ENCODE data around the gene SPATA20. TPM values are rescaled to one million over a fixed set of nuclear protein-coding genes. Genes with fewer than 3 reads are reported as not detected.

The SPATA20 gene
- total RNA-seq, result 10 to 100 TPM in 6 of 8 experiments, 1 to 10 TPM in 2; 5.4 to 64.4 (median 25.4) TPM

- H3K4me1 ChIP-seq (replicated peaks in 1 of 2), result peaks cover 19 to 25% of the 10 kb centered on the region in 2 donors
- in situ Hi-C loops (cut with MboI; ENCODE audit: low pct_unique_long_range_greater_than_20kb in 2 of 9, low sequenced_read_pairs in 9 of 9, unreplicated experiment in 9 of 9), result loop anchor here in 5 of 9 experiments (10.0 to 25.0 kb wide), 4 partner anchors 138 to 298 kb away; partner anchors contain the start of gene WFIKKN2 (in 2 of the 5)
- peak within 1 kb of the TSS; percentile 24 to 52 (median 38) for H3K4me3 ChIP-seq
- WGBS, 10 experiments, result 1 to 20% methylated on average over 5 to 23 of the region's 42 CpGs; no CpG with 5 or more reads in 8 of the 10 experiments
- ATAC-seq (replicated peaks in 6 of 8), result peak; percentile 77 to 89 (median 80)
- peak within 1 kb of the TSS in 1 of 2 donors; percentile 9 for H3K27ac ChIP-seq
Measured at GRCh38 chr17:50547035-50547735, at the start of gene SPATA20. SPATA20 (plus strand) TSS chr17:50547174; CDS start chr17:50547209, 35 bp downstream.

DNA sequence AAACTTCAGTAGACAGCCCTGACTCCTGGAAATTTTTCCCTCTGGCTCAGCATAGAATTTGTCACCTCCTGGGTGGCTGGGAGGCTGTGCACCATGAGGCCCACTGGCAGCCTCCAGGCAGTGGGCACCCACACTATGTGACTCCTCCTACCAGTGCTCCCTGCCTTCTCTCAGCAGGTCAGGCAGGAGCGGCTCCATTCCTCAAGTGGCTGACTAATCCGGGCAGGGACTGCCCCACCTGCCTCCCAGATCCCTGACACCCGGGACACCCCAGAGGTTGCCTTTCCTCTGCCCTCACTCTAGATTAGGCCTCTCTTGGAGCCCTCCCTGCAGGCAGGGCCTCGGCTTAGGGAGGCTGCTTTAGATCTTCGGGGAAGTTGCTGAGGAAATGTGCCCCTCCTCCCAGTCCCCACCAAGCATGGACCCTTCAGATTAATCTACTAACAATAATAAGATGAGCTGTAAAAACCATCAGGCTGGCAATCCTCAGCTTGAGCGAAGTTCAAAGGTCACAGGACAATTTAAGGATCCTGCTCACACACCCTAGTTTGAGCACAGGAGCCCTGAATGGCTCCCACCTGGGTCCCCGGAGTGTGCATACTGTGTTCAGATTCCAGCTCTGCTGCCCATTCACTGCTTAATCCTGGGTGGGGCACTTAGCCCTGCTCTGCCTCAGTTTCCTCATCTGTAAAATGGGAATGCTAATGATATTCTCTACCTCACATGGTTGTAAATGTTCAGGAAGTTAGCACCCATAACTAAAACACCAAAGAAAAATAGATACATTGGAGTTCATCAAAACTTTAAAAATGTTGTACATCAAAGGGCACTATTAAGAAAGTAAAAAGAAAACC is 48.7 kb upstream of the SPATA20 start:
- WGBS, 10 experiments, result 56 to 100% (median 82%) methylated on average over 1 to 2 of the region's 7 CpGs; no CpG with 5 or more reads in 3 of the 10 experiments
- ATAC-seq (replicated peaks in 6 of 8), result peak in 1 of 8 experiments; percentile 33
- peaks cover 0 to 6% of the 10 kb centered on the region in 2 donors for H3K4me1 ChIP-seq (replicated peaks in 1 of 2)
- H3K27ac ChIP-seq, result no peak overlapping the region
- in situ Hi-C loops (cut with MboI; ENCODE audit: low pct_unique_long_range_greater_than_20kb in 2 of 9, low sequenced_read_pairs in 9 of 9, unreplicated experiment in 9 of 9), result no loop called here
- no peak overlapping the region for H3K4me3 ChIP-seq

- Histone ChIP-seq H3K27ac (no peak overlapping the region), H3K4me3 (no peak overlapping the region), H3K4me1 (replicated peaks in 1 of 2) (peaks cover 1 to 11% of the 10 kb centered on the region in 2 donors)
- in situ Hi-C loops (cut with MboI; ENCODE audit: low pct_unique_long_range_greater_than_20kb in 2 of 9, low sequenced_read_pairs in 9 of 9, unreplicated experiment in 9 of 9), result no loop called here
- ATAC-seq (replicated peaks in 6 of 8), result peak in 1 of 8 experiments; percentile 12
Measured at GRCh38 chr17:50499270-50499669, 47.7 kb upstream of the SPATA20 start.

DNA sequence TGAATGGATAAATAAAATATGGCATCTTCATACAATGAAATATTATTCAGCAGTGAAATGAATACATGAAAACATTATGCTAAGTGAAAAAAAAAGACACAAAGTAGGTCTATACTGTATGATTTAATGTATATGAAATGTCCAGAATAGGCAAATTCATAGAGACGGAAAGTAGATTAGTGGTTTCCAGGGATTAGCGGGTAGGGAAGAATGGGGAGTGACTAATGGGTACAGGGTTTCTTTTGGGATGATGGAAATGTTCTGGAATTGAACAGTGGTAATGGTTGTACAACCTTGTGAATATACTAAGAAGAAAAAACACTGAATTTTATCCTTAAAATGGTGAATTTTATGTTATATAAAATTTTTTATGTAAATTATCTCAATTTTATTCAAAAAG is 47.3 kb upstream of the SPATA20 start:
- 30 to 100% (median 93%) methylated on average over 1 to 2 of the region's 2 CpGs for WGBS, 10 experiments
- peak in 1 of 8 experiments; percentile 45 for ATAC-seq (replicated peaks in 6 of 8)
- in situ Hi-C loops (cut with MboI; ENCODE audit: low pct_unique_long_range_greater_than_20kb in 2 of 9, low sequenced_read_pairs in 9 of 9, unreplicated experiment in 9 of 9), result no loop called here
- H3K4me1 ChIP-seq (replicated peaks in 1 of 2), result peaks cover 5 to 11% of the 10 kb centered on the region in 2 donors
- H3K4me3 ChIP-seq, result no peak overlapping the region
- no peak overlapping the region for H3K27ac ChIP-seq

- no peak overlapping the region for H3K27ac ChIP-seq
- no peak for ATAC-seq (replicated peaks in 6 of 8)
- H3K4me1 ChIP-seq (replicated peaks in 1 of 2), result peaks cover 5 to 11% of the 10 kb centered on the region in 2 donors
- H3K4me3 ChIP-seq, result no peak overlapping the region
- in situ Hi-C loops (cut with MboI; ENCODE audit: low pct_unique_long_range_greater_than_20kb in 2 of 9, low sequenced_read_pairs in 9 of 9, unreplicated experiment in 9 of 9), result no loop called here
- 23 to 100% (median 39%) methylated on average over 1 to 5 of the region's 5 CpGs; no CpG with 5 or more reads in 1 of the 10 experiments for WGBS, 10 experiments
Measured at GRCh38 chr17:50501054-50501453, 45.9 kb upstream of the SPATA20 start.

DNA sequence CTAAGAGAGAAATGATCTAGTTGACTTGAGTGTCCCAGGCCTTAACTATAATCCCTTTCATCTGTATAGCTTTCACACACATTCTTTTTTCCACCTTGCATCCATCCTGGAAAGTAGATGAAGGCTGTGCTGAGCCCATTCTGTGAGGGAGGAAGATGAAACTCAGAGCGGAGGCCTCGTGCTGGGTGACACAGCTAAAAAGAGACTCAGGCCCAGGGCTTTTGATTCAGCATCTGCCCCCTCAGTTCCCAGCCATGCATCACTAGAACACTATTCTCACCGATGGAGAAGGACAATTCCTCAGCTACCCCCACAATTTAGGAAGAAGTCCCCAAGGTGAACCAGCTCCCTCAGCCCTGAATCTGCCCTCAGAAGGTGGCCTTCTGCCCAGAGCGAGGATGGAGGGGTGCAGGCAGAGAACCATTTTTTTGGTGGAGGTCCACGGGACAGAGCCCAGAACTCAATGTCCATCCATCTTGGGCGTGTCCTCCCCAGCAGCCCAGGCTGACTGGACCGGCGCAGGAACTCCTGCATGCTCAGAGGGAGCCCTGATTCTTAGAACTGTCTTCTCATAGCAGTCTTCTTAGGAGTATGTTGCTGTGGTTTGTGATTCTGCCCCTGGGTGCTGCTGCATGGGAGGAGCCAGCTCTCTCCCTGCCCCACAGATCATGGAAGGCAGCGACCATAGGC is 44.5 kb upstream of the SPATA20 start:
- no peak overlapping the region for H3K27ac ChIP-seq
- in situ Hi-C loops (cut with MboI; ENCODE audit: low pct_unique_long_range_greater_than_20kb in 2 of 9, low sequenced_read_pairs in 9 of 9, unreplicated experiment in 9 of 9), result no loop called here
- H3K4me1 ChIP-seq (replicated peaks in 1 of 2), result peaks cover 5 to 11% of the 10 kb centered on the region in 2 donors
- no peak overlapping the region for H3K4me3 ChIP-seq
- ATAC-seq (replicated peaks in 6 of 8), result no peak
- 50 to 100% (median 85%) methylated on average over 1 to 5 of the region's 9 CpGs; no CpG with 5 or more reads in 2 of the 10 experiments for WGBS, 10 experiments

DNA sequence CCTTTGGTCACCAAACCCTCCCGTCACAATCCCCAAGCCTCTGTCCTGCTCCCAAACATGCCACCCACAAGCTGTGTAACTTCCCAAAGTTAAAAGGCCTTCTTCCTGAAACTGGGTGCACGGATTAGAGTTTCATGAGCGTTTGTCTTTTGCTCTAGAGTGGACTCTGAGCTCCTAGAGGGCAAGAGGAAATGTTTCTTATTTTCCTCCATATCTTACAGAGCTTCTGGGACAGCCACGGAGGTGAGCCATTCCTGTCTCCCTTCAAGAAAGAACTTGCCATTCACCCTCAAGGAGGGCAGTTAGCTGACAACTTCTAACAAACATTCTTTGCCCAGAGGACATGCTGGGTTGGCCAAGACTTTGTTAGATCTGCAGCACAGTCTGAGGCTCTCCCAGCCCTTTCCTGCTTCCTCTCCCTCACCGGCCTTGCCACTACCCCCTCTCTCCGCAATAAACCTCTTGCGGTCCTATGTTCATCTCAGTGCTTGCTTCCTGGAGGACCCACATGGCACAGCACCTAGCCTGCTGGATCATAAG is 41.3 kb upstream of the SPATA20 start:
- WGBS, 10 experiments, result 25 to 100% (median 74%) methylated on average over 1 to 7 of the region's 7 CpGs; no CpG with 5 or more reads in 3 of the 10 experiments

DNA sequence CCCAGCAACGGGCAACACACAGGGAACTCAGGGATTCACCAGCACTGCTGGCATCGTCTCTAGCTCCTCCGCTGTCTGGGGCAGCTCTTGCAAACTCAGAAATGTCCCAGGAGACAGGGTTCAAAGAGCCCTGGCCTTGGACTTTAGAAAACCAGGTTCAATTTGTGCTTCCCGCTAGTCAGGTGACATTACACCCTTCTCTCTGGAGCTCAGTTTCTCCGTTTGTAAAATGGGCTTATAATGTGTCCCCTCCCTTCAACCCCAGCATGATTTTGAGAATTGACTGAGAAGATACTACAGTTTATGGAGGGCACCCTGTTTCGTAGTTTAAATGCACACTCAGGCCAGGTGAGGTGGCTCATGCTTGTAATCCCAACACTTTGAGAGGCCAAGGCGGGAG is 40.7 kb upstream of the SPATA20 start:
- Histone ChIP-seq H3K4me1 (replicated peaks in 1 of 2) (peaks cover 11 to 23% of the 10 kb centered on the region in 2 donors), H3K27ac (no peak overlapping the region), H3K4me3 (no peak overlapping the region)
- WGBS, 10 experiments, result 0 to 100% (median 72%) methylated on average over 1 to 5 of the region's 7 CpGs; no CpG with 5 or more reads in 3 of the 10 experiments
- no peak for ATAC-seq (replicated peaks in 6 of 8)
- in situ Hi-C loops (cut with MboI; ENCODE audit: low pct_unique_long_range_greater_than_20kb in 2 of 9, low sequenced_read_pairs in 9 of 9, unreplicated experiment in 9 of 9), result no loop called here

More for the DNA sequence above, 41.3 kb upstream of the SPATA20 start:
- ATAC-seq (replicated peaks in 6 of 8), result no peak
- in situ Hi-C loops (cut with MboI; ENCODE audit: low pct_unique_long_range_greater_than_20kb in 2 of 9, low sequenced_read_pairs in 9 of 9, unreplicated experiment in 9 of 9), result no loop called here
- H3K27ac ChIP-seq, result no peak overlapping the region
- H3K4me1 ChIP-seq (replicated peaks in 1 of 2), result peaks cover 11 to 17% of the 10 kb centered on the region in 2 donors
- H3K4me3 ChIP-seq, result no peak overlapping the region

GRCh38 chr17:50507871-50508572 is 39.0 kb upstream of the SPATA20 start, which contains the start of gene MYCBPAP:
MYCBPAP (plus strand) TSS chr17:50508439; CDS start chr17:50508675, 236 bp downstream.
- in situ Hi-C loops (cut with MboI; ENCODE audit: low pct_unique_long_range_greater_than_20kb in 2 of 9, low sequenced_read_pairs in 9 of 9, unreplicated experiment in 9 of 9), result no loop called here

GRCh38 chr17:50508573-50509460 is 38.2 kb upstream of the SPATA20 start:
- WGBS, 10 experiments, result 10 to 100% (median 69%) methylated on average over 2 to 12 of the region's 32 CpGs; no CpG with 5 or more reads in 1 of the 10 experiments
- in situ Hi-C loops (cut with MboI; ENCODE audit: low pct_unique_long_range_greater_than_20kb in 2 of 9, low sequenced_read_pairs in 9 of 9, unreplicated experiment in 9 of 9), result no loop called here
- peak in 1 of 8 experiments; percentile 0 for ATAC-seq (replicated peaks in 6 of 8)
- Histone ChIP-seq H3K4me3 (peak overlapping the region; percentile 22 to 36 (median 31)), H3K4me1 (replicated peaks in 1 of 2) (peaks cover 2 to 25% of the 10 kb centered on the region in 2 donors), H3K27ac (peak overlapping the region in 1 of 2 donors; percentile 56)

More at GRCh38 chr17:50507871-50508572, 39.0 kb upstream of the SPATA20 start, which contains the start of gene MYCBPAP:
- Histone ChIP-seq H3K4me1 (replicated peaks in 1 of 2) (peaks cover 6 to 25% of the 10 kb centered on the region in 2 donors), H3K27ac (peak within 1 kb of the TSS in 1 of 2 donors; percentile 57), H3K4me3 (peak within 1 kb of the TSS; percentile 22 to 36 (median 31))
- peak; percentile 58 to 89 (median 72) for ATAC-seq (replicated peaks in 6 of 8)
- 0 to 91% methylated on average over 4 to 7 of the region's 66 CpGs; no CpG with 5 or more reads in 8 of the 10 experiments for whole genome bisulfite sequencing, 10 experiments

DNA sequence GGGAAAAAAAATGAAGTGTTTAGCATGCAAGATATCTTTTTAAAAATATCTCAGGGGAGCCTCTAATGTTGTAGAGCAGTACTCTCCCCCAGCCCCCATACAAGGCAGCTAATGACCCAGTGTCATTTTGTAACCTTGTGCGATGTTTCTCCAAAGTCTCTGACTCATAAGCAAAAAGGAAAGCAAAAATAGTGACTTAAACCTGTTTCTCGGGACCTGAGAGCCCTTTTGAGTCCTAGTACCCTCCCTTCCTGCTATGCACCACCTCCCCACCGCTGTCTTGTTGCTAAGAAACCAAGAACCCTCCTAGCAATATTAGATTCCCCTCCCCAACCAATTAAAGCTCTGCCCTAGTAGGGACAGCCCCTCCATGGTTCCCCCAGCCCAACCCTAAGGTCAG is 35.9 kb upstream of the SPATA20 start:
- peak in 1 of 8 experiments; percentile 13 for ATAC-seq (replicated peaks in 6 of 8)
- WGBS, 10 experiments, result 0 to 70% (median 39%) methylated on average over 1 to 3 of the region's 3 CpGs; no CpG with 5 or more reads in 4 of the 10 experiments
- in situ Hi-C loops (cut with MboI; ENCODE audit: low pct_unique_long_range_greater_than_20kb in 2 of 9, low sequenced_read_pairs in 9 of 9, unreplicated experiment in 9 of 9), result no loop called here
- Histone ChIP-seq H3K4me3 (no peak overlapping the region), H3K4me1 (replicated peaks in 1 of 2) (peaks cover 0 to 20% of the 10 kb centered on the region in 2 donors), H3K27ac (no peak overlapping the region)
